Astrocyte of the spinal cord (primary cell): Measurements from ENCODE around the gene APLP2.
"Not testable (repeated sequence)": the region's sequence is repeated elsewhere in the genome, so short reads cannot be mapped to it uniquely, and the experiment has no call there.

Source experiments
- DNase-seq: peaks from one replicate; pipeline ENCODE4 v3.0.0; 2011; ENCODE audit warnings: low read depth, low spot score
- H3K4me3 ChIP-seq: 2 replicates; pipeline ENCODE4 v1.5.1; 2011; ENCODE audit warnings: low read depth, mild to moderate bottlenecking, low read length, moderate library complexity
- in situ Hi-C: cut with HindIII; loops from 2 replicates; pipeline ENCODE4 v1.10.0; 2017; ENCODE audit warnings: low sequenced_read_pairs
- TF ChIP-seq, protein P1 (sequence below): IDR thresholded peaks from 2 replicates; pipeline ENCODE4 v1.5.1; 2012; ENCODE audit warnings: low read depth, mild to moderate bottlenecking, low read length, inconsistent platforms

Gene APLP2

DNA sequence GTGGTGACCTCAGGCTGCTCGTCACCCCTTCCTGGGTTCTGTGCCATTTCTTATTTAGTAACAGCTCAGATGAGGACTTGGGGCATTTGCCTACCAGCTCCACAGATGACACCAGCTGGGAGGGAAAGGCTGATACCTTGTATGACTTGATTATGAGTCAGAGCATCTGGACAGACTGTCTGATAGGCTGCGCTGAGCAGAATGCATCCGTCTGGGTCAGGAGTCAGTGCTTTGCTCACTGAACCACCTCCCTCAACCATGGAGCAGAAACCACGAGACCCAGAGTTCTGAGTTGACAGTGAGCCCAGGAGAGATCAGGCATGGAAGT is 96.7 kb downstream of the APLP2 start:
- TF ChIP-seq, protein P1, sequence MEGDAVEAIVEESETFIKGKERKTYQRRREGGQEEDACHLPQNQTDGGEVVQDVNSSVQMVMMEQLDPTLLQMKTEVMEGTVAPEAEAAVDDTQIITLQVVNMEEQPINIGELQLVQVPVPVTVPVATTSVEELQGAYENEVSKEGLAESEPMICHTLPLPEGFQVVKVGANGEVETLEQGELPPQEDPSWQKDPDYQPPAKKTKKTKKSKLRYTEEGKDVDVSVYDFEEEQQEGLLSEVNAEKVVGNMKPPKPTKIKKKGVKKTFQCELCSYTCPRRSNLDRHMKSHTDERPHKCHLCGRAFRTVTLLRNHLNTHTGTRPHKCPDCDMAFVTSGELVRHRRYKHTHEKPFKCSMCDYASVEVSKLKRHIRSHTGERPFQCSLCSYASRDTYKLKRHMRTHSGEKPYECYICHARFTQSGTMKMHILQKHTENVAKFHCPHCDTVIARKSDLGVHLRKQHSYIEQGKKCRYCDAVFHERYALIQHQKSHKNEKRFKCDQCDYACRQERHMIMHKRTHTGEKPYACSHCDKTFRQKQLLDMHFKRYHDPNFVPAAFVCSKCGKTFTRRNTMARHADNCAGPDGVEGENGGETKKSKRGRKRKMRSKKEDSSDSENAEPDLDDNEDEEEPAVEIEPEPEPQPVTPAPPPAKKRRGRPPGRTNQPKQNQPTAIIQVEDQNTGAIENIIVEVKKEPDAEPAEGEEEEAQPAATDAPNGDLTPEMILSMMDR = no peak
- H3K4me3 ChIP-seq = no peak overlapping the region
- DNase-seq = peak; percentile 94
- in situ Hi-C loops = no loop called here

GRCh38 chr11:130167146-130167545 is 97.5 kb downstream of the APLP2 start:
- TF ChIP-seq, protein P1 = no peak
- in situ Hi-C loops = no loop called here
- H3K4me3 ChIP-seq = no peak overlapping the region
- no peak for DNase-seq

DNA sequence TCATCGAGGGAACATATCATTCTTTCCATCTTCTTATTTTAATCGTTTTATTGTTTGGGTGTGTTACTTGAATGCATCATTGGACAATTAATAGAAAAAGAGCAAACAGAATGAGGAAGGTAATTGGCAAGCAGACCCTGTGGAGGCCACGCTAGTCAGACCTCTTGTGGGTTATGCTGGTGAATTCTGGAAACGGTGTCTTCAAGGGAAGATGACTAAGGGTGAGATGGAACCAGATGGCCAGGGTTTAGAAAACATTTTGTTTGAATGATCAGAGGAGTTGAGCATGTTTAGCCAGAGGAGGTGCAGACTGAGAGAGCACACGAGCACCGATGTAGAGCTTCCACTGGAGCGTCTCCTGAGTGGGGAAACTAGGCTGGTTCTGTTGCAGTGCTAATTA is 98.4 kb downstream of the APLP2 start:
- no peak overlapping the region for H3K4me3 ChIP-seq
- in situ Hi-C loops = no loop called here
- DNase-seq = peak; percentile 68
- TF ChIP-seq, protein P1 = no peak

DNA sequence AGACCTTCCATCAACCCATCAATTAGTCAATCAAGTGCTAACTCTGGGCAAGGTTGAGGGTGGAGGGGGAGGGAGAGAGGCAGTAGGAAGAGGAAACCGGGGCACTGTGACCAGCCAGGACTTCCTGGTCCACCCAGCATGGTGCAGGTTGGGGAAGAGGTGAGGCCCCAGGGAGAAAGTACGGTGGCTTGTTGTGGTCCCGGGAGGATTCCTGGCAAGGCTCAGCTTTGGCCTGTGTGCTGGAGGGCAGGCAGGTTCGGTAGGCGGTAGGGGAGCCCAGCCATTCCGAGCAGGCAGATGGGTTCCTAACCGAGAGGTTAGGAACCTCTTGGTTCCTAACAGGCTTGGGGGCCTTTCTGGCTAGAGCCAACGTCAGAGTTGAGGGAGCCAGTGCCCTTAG is 100.7 kb downstream of the APLP2 start:
- in situ Hi-C loops = no loop called here
- TF ChIP-seq, protein P1 = no peak
- DNase-seq = no peak
- H3K4me3 ChIP-seq = no peak overlapping the region

GRCh38 chr11:130171534-130171933 is 101.8 kb downstream of the APLP2 start:
- no peak for DNase-seq
- in situ Hi-C loops = no loop called here
- TF ChIP-seq, protein P1 = no peak
- no peak overlapping the region for H3K4me3 ChIP-seq

GRCh38 chr11:130172001-130172400 is 102.3 kb downstream of the APLP2 start:
- in situ Hi-C loops, DNase-seq, H3K4me3 ChIP-seq: not testable (repeated sequence)

GRCh38 chr11:130174642-130175041 is 104.9 kb downstream of the APLP2 start:
- no peak overlapping the region for H3K4me3 ChIP-seq
- no peak for DNase-seq
- TF ChIP-seq, protein P1 = no peak
- in situ Hi-C loops = no loop called here
